Adrenal gland (tissue), 12 donors: ENCODE measurements around the gene KCNK3. TPM values are rescaled to one million over a fixed set of nuclear protein-coding genes. Genes with fewer than 3 reads are reported as not detected.
A peak's percentile ranks its signal among the peaks of the same experiment; 100 is the strongest.

Source experiments
- DNase-seq, 7 donors: peaks; one replicate each; pipeline ENCODE4 v3.0.0-alpha.2; 2019 to 2020
- H3K27ac ChIP-seq, 5 donors: fragments of 200-600 bp; sonication (generic) in 4 of 5; 1 replicate in 3 of 5; 2 replicates in 2 of 5; pipeline versions ENCODE4 v1.5.1 to v1.8.0; 2016 to 2020; ENCODE audit warnings: mild to moderate bottlenecking in 1 of 5
- H3K27me3 ChIP-seq: fragments of 200-600 bp; 2 replicates; pipeline ENCODE4 v1.8.0; 2021
- H3K36me3 ChIP-seq, 2 donors: fragments of 200-600 bp; replicated peaks in 1 of 2; 1 replicate in 1 of 2; 2 replicates in 1 of 2; pipeline versions ENCODE4 v1.5.1 to v1.8.0; 2018 to 2022
- H3K4me1 ChIP-seq, 2 donors: fragments of 200-600 bp; replicated peaks in 1 of 2; 1 replicate in 1 of 2; 2 replicates in 1 of 2; pipeline versions ENCODE4 v1.5.1 to v1.8.0; 2018 to 2021
- H3K4me3 ChIP-seq, 4 donors: fragments of 200-600 bp; sonication (generic) in 3 of 4; one replicate each; pipeline ENCODE4 v1.5.1; 2016 to 2018
- H3K9me3 ChIP-seq, 3 donors: fragments of 200-600 bp; sonication (generic) in 1 of 3; replicated peaks in 1 of 3; 1 replicate in 2 of 3; 2 replicates in 1 of 3; pipeline versions ENCODE4 v1.5.1 to v1.8.0; 2016 to 2021
- POLR2A ChIP-seq, 2 donors: fragments of 450-650 bp; IDR thresholded peaks; one replicate each; pipeline ENCODE4 v1.6.1; 2017; ENCODE audit warnings: antibody characterized with exemption in 2 of 2, mild to moderate bottlenecking in 2 of 2, moderate library complexity in 1 of 2
- WGBS, 4 donors: extraction: QIAGEN DNeasy Blood & Tissue Kit in 2 of 4; methylation state at CpG; one replicate each; pipeline versions ENCODE4 v1.1.5 to v1.1.7; 2013 to 2017; 5-methylcytosine and 5-hydroxymethylcytosine counted together
- intact Hi-C, 2 donors: fragments of 100-400 bp; cut with DNase I; formaldehyde crosslinking; loops; one replicate each; pipeline versions ENCODE4 v1.14.1 to v1.15.0; 2022 to 2023
- polyA plus RNA-seq, 3 donors: library from polyadenylated mRNA; stranded (reverse); fragments of 200-250 nt in 2 of 3; fragments of 350-450 nt in 1 of 3; fragmentation: Illumina TruSeq in 1 of 3; extraction: RNeasy Lipid Tissue Mini Kit (QIAGEN cat#74804) in 1 of 3; gene quantifications; one replicate each; pipeline ENCODE4 v1.2.3, GENCODE V29; 2013 to 2014
- total RNA-seq, 9 donors: library from RNA; depleted of rRNA in 4 of 9; stranded (reverse); fragments of >200 nt in 4 of 9; fragments of 120-200 nt in 1 of 9; fragmentation: NEBNext Ultra II Directional in 1 of 9; extraction: Animal tissue kit (Norgen Biotek cat#: 25700) in 1 of 9; gene quantifications; one replicate each; pipeline versions ENCODE4 v1.1.0 to v1.2.4, GENCODE V29; 2013 to 2023
- TF ChIP-seq, protein P1 (sequence below), 6 experiments: fragments of 450-650 bp in 4 of 6; fragments of 200-600 bp in 2 of 6; sonication (generic) in 1 of 6; IDR thresholded peaks; 1 replicate in 5 of 6; 2 replicates in 1 of 6; pipeline versions ENCODE4 v1.5.1 to v1.8.0; 2016 to 2021; ENCODE audit warnings: antibody characterized with exemption in 6 of 6, mild to moderate bottlenecking in 2 of 6, moderate library complexity in 1 of 6
- donor health status: healthy with polysubstance abuse.
- donor health status: Bipolar disorder and iron deficiency.
- donor health status: DM: yes; HTN: yes; CAD: no.
- donor health status: DM: no; HTN: no; CAD: no.
- donor health status: DM: no; HTN: no; CAD: no.
- donor health status: DM: yes; HTN: yes; CAD: no.

KCNK3 gene
- total and polyA plus RNA-seq, 12 donors, result 69.6 to 595 (median 382) TPM

DNA sequence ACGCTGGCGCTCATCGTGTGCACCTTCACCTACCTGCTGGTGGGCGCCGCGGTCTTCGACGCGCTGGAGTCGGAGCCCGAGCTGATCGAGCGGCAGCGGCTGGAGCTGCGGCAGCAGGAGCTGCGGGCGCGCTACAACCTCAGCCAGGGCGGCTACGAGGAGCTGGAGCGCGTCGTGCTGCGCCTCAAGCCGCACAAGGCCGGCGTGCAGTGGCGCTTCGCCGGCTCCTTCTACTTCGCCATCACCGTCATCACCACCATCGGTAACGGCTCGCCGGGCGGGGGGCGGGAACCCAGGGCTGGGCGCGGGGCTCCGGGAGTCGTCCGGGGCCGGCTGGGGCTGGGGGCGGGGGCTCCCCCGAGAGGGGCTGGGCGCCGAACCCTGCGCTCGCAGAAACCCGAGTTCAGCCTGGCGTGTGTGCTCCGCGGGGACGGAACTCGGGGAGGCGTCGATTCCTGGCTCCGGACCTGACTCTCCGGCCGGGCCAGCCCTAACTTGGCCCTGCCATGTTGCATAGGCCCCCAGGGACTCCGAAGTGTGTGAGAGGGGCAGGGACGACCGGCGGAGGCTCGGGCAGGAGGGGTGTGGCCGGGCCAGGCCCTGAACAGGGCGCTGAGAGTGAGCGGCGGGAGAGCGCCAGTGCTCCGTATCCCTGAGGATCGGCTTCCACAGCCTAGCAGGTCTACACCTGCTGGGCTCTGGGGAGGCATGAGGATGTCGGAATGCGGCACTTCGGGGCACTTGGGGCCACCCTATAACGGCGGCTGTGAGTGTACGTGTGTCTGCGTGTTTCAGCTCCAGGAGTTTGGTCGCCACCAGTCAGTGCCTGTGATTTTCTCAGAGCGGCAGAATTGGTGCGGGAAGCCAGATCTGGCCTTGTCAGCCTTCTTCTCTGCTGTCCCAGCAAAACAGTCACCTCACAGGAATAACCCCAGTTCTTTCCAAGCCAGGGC is 651 bp downstream of the KCNK3 start:
- H3K4me3 ChIP-seq, result peak overlapping the region; percentile 14 to 82 (median 37)
- no peaks in the 10 kb centered on the region for H3K27me3 ChIP-seq
- H3K27ac ChIP-seq, result peak overlapping the region; percentile 56 to 98 (median 90)
- H3K36me3 ChIP-seq, result peaks cover 0 to 9% of the 10 kb centered on the region in 2 donors
- TF ChIP-seq, protein P1, sequence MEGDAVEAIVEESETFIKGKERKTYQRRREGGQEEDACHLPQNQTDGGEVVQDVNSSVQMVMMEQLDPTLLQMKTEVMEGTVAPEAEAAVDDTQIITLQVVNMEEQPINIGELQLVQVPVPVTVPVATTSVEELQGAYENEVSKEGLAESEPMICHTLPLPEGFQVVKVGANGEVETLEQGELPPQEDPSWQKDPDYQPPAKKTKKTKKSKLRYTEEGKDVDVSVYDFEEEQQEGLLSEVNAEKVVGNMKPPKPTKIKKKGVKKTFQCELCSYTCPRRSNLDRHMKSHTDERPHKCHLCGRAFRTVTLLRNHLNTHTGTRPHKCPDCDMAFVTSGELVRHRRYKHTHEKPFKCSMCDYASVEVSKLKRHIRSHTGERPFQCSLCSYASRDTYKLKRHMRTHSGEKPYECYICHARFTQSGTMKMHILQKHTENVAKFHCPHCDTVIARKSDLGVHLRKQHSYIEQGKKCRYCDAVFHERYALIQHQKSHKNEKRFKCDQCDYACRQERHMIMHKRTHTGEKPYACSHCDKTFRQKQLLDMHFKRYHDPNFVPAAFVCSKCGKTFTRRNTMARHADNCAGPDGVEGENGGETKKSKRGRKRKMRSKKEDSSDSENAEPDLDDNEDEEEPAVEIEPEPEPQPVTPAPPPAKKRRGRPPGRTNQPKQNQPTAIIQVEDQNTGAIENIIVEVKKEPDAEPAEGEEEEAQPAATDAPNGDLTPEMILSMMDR (IDR thresholded peaks at IDR 0.05), result peak in 1 of 6 experiments; percentile 9
- TF ChIP-seq POLR2A (IDR thresholded peaks at IDR 0.05), result peak in 1 of 2 donors; percentile 34
- 3 to 5% (median 3%) methylated on average over 22 to 83 of the region's 83 CpGs; no CpG with 5 or more reads in 1 of the 4 donors for WGBS, 4 donors
- no peaks in the 10 kb centered on the region for H3K9me3 ChIP-seq
- intact Hi-C loops, result no loop called here
- peak in 5 of 7 donors; percentile 40 to 73 (median 54) for DNase-seq
- H3K4me1 ChIP-seq, result peaks cover 42 to 43% of the 10 kb centered on the region in 2 donors

DNA sequence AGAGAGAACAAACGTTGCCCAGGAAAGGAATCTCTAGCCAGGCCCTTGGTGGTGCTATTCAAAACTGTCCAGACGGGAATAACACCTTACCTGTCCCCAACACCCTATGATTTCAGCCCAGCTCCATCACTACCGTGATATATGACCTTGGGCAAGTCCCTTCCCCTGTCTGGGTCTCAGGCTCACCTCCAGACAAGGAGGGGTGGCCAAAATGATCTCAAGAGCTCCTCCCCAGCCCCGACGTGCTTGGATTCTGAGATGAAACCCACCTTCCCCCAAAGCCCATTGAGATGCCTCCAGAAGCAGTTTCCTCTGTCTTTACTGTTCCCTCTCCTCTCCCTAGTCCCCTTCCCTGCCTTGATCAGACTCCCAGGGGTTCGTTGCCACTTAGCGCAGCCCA is 1.5 kb downstream of the KCNK3 start:
- Histone ChIP-seq H3K4me3 (peak overlapping the region; percentile 5 to 82 (median 33)), H3K36me3 (peaks cover 0 to 9% of the 10 kb centered on the region in 2 donors), H3K27me3 (no peaks in the 10 kb centered on the region), H3K9me3 (no peaks in the 10 kb centered on the region), H3K4me1 (peaks cover 47 to 49% of the 10 kb centered on the region in 2 donors), H3K27ac (peak overlapping the region; percentile 64 to 98 (median 90))
- TF ChIP-seq, protein P1 (IDR thresholded peaks at IDR 0.05), result no peak
- TF ChIP-seq POLR2A (IDR thresholded peaks at IDR 0.05), result no peak
- DNase-seq, result peak in 2 of 7 donors; percentile 51 to 54
- intact Hi-C loops, result no loop called here
- WGBS, 4 donors, result 27 to 41% (median 34%) methylated on average over 7 of the region's 7 CpGs

DNA sequence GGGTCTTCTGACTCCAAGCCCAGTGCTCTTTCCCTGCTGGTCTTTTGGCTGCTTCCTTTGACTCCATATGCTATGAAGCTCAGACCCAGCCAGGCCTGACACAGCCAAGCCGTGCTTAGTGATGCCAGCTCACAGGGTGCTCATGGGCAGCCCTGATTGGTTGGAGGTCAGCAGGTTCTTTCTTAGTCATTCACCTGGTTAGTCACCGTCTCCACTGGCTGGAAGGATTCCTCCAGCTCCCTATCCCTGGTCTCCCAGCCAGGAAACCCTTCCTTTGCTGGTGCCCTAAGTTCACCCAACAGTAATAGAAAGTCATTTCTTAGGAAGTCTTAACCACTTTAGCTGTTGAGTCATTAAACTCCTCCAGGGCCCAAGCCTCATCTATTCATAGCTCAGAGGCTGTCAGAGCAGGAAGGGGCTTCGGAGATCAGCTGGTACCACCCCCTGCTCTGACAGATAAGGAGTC is 3.9 kb downstream of the KCNK3 start:
- intact Hi-C loops, result no loop called here
- peak overlapping the region; percentile 62 to 98 (median 90) for H3K27ac ChIP-seq
- peaks cover 0 to 20% of the 10 kb centered on the region in 2 donors for H3K36me3 ChIP-seq
- DNase-seq, result peak; percentile 83 to 96 (median 95)
- WGBS, 4 donors, result 26% methylated on average over 3 of the region's 3 CpGs
- TF ChIP-seq POLR2A (IDR thresholded peaks at IDR 0.05), result peak; percentile 78 to 94
- TF ChIP-seq, protein P1 (IDR thresholded peaks at IDR 0.05), result no peak
- no peaks in the 10 kb centered on the region for H3K9me3 ChIP-seq
- H3K4me1 ChIP-seq, result peaks cover 56 to 62% of the 10 kb centered on the region in 2 donors
- H3K4me3 ChIP-seq, result peak overlapping the region in 1 of 4 donors; percentile 82
- no peaks in the 10 kb centered on the region for H3K27me3 ChIP-seq

DNA sequence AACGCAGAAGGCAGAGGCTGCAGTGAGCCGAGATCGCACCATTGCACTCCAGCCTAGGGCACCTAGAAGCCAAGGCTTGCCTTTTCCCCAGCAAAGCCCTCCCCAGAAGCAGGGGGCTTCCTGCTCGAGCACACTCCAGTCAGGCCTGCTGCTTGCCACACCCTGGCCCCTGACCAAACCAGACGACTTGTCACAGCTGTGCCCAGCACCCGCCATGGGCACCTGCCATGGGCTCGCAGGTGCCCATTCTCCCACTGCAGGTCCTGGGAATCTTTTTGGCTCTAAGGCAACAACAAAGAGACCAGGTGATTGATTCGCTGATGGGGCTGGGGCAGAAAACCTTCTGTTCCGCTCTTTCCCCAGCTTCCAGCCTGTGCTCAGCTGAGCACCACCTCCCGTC is 4.9 kb downstream of the KCNK3 start:
- TF ChIP-seq POLR2A (IDR thresholded peaks at IDR 0.05), result no peak
- TF ChIP-seq, protein P1 (IDR thresholded peaks at IDR 0.05), result no peak
- intact Hi-C loops, result no loop called here
- no peaks in the 10 kb centered on the region for H3K9me3 ChIP-seq
- DNase-seq, result peak in 1 of 7 donors; percentile 43
- peak overlapping the region in 1 of 4 donors; percentile 2 for H3K4me3 ChIP-seq
- H3K27me3 ChIP-seq, result no peaks in the 10 kb centered on the region
- peaks cover 0 to 20% of the 10 kb centered on the region in 2 donors for H3K36me3 ChIP-seq
- peak overlapping the region; percentile 62 to 98 (median 90) for H3K27ac ChIP-seq
- H3K4me1 ChIP-seq, result peaks cover 58% of the 10 kb centered on the region in 2 donors
- WGBS, 4 donors, result 56 to 78% (median 73%) methylated on average over 6 to 10 of the region's 10 CpGs
